ENCODE results near the gene SMU1. TPM values are rescaled to one million over a fixed set of nuclear protein-coding genes. Genes with fewer than 3 reads are reported as not detected.

The SMU1 gene
- total RNA-seq, 1 donor from 2014 or later: 19.2 TPM

GRCh38 chr9:33019797-33020196 lies 56.7 kb downstream of the SMU1 start:
- H3K36me3 ChIP-seq: no peaks in the 10 kb centered on the region
- no peaks in the 10 kb centered on the region for H3K9me3 ChIP-seq
- intact Hi-C loops (cut with DNase I): no loop called here
- peaks cover 10% of the 10 kb centered on the region for H3K4me1 ChIP-seq
- no peaks in the 10 kb centered on the region for H3K27me3 ChIP-seq
- H3K27ac ChIP-seq: no peak overlapping the region
- TF ChIP-seq, protein P1, sequence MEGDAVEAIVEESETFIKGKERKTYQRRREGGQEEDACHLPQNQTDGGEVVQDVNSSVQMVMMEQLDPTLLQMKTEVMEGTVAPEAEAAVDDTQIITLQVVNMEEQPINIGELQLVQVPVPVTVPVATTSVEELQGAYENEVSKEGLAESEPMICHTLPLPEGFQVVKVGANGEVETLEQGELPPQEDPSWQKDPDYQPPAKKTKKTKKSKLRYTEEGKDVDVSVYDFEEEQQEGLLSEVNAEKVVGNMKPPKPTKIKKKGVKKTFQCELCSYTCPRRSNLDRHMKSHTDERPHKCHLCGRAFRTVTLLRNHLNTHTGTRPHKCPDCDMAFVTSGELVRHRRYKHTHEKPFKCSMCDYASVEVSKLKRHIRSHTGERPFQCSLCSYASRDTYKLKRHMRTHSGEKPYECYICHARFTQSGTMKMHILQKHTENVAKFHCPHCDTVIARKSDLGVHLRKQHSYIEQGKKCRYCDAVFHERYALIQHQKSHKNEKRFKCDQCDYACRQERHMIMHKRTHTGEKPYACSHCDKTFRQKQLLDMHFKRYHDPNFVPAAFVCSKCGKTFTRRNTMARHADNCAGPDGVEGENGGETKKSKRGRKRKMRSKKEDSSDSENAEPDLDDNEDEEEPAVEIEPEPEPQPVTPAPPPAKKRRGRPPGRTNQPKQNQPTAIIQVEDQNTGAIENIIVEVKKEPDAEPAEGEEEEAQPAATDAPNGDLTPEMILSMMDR (IDR thresholded peaks at IDR 0.05): no peak
- no peak overlapping the region for H3K4me3 ChIP-seq
- DNase-seq: no peak
- no peak for ATAC-seq

DNA sequence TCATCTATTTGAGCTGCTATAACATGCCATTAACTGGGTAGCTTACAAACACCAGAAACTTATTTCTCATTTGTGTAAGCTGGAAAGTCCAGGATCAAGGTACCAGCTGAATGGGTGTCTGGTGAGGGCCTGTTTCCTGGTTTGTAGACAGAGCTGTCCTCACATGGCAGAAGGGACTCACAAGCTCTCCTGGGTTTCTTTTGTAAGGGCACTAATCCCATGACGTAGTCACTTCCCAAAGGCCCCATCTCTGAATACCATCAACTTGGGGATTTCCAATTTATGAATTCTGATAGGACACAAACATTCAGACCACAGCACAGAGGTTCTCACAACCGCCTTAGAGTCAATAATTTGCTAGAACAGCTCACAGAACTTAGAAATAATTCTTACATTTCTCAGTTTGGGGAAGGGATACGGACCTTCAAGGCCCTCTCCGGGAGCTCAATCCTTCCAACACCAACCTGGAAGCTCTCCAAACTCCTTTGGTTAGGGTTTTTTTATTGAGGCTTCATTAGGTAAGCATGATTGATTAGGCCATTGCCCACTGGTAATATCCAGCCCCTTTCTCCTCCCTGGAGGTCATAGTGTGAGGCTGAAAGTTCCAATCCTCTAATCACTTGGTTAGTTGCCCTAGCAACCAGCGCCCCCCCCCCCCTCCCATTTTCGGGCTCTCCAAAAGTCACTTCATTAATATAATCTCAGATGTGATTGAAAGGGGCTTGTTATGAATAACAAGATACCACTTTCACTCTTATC lies 59.0 kb downstream of the SMU1 start:
- Histone ChIP-seq H3K4me3 (no peak overlapping the region), H3K36me3 (no peaks in the 10 kb centered on the region), H3K27me3 (no peaks in the 10 kb centered on the region), H3K9me3 (no peaks in the 10 kb centered on the region), H3K27ac (no peak overlapping the region), H3K4me1 (no peaks in the 10 kb centered on the region)
- DNase-seq (no peak), ATAC-seq (no peak)
- intact Hi-C loops (cut with DNase I): no loop called here
- TF ChIP-seq, protein P1 (IDR thresholded peaks at IDR 0.05): no peak

GRCh38 chr9:33014665-33015014 lies 61.8 kb downstream of the SMU1 start:
- Histone ChIP-seq H3K27me3 (no peaks in the 10 kb centered on the region), H3K4me1 (no peaks in the 10 kb centered on the region), H3K4me3 (no peak overlapping the region), H3K36me3 (no peaks in the 10 kb centered on the region), H3K9me3 (no peaks in the 10 kb centered on the region), H3K27ac (no peak overlapping the region)
- intact Hi-C loops (cut with DNase I): no loop called here
- TF ChIP-seq, protein P1 (IDR thresholded peaks at IDR 0.05): no peak
- DNase-seq: no peak
- ATAC-seq: no peak

DNA sequence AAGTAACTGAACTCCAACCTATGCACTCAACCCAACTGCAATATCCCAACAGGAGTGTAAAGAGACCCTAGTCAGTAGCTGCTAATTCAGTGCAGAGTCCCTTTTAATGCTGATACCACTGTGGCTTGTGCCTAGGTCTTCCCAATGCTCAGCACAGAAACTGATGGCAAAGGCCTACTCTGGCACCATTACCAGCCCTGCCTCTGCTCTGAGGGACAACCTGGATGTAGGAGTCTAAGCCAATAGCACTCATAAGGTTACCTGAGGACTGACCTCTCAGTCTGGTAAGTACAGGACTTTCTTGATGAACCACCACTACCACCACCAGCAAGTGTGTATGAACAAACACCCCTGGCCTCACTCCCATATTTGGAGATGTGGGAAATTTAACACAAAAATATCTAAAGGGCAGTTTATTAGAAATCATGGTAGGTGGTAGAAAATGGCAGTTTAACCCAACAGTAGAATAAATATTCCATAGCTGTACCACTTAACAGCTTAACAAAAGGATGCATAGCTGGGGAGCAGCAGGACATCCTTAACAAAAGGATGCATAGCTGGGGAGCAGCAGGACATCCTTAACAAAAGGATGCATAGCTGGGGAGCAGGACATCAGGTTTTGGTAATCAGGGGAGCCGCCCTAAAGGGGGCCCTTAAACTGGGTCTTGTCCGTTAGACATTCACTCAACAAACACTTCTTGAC lies 62.4 kb downstream of the SMU1 start:
- Histone ChIP-seq H3K27me3 (no peaks in the 10 kb centered on the region), H3K4me1 (no peaks in the 10 kb centered on the region), H3K9me3 (no peaks in the 10 kb centered on the region), H3K27ac (no peak overlapping the region), H3K4me3 (no peak overlapping the region), H3K36me3 (no peaks in the 10 kb centered on the region)
- TF ChIP-seq, protein P1 (IDR thresholded peaks at IDR 0.05): no peak
- intact Hi-C loops (cut with DNase I): no loop called here
- no peak for DNase-seq
- no peak for ATAC-seq

DNA sequence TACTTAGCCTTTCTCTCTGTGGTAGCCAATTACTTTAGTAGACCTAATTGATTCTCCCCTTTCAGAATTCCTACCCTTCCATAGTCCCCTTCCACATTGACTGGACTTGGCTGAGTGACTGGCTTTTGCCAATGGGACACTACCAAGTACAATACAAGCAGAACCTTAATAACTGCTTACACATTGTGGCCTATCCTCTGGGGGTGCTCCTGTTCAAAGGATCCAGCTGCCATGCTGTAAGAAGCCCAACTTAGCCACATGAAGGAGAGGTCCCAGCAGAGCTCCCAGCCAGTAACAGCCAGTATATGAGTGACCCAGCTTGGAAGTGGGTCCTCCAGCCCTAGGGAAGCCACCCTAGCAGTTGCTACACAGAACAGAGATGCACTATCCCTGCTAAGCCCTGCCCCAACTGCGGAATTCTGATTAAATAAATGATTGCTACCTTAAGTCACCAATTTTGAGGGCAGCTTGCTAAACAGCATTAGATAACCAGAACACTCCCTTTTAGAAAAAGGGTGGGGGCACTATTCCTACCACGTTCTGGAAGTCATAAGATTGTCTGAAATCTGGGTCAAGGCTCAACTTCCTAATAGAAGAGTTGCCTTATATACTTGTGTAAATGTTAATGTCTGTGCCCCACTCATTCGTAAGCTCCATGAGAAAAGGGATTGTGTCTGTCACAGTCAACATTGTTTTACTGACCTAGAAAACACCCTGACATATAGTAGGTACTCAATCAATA lies 64.0 kb downstream of the SMU1 start:
- no peaks in the 10 kb centered on the region for H3K9me3 ChIP-seq
- H3K36me3 ChIP-seq: no peaks in the 10 kb centered on the region
- TF ChIP-seq, protein P1 (IDR thresholded peaks at IDR 0.05): no peak
- no peak overlapping the region for H3K27ac ChIP-seq
- peak; percentile 79 for ATAC-seq
- H3K4me3 ChIP-seq: no peak overlapping the region
- H3K4me1 ChIP-seq: no peaks in the 10 kb centered on the region
- intact Hi-C loops (cut with DNase I): no loop called here
- no peaks in the 10 kb centered on the region for H3K27me3 ChIP-seq
- no peak for DNase-seq

All from upper lobe of right lung (tissue), 1 donor.